ENCODE data around the gene STMN1. TPM values are rescaled to one million over a fixed set of nuclear protein-coding genes. Genes with fewer than 3 reads are reported as not detected.
"Not testable (repeated sequence)": the region's sequence is repeated elsewhere in the genome, so short reads cannot be mapped to it uniquely, and the experiment has no call there.

Gene STMN1
- 99.5 and 125 TPM in 2 replicates for total RNA-seq (2014; rRNA removed; shearing (Covaris generic))
- polyA plus RNA-seq (2015; cell fraction: cytosol; rRNA removed): 146 and 173 TPM in 2 replicates
- 100 and 104 TPM in 2 replicates for polyA plus RNA-seq (2015; cell fraction: nucleus; rRNA removed)

- in situ Hi-C loops (cut with HindIII; ENCODE audit: low pct_unique_long_range_greater_than_20kb, low sequenced_read_pairs): no loop called here
- peak; percentile 82 for DNase-seq (ENCODE audit: low read depth, low spot score)
Measured at GRCh38 chr1:25905680-25906643, at the start of gene STMN1. STMN1 (minus strand) TSS chr1:25906419; CDS start chr1:25904676, 1,743 bp downstream.

DNA sequence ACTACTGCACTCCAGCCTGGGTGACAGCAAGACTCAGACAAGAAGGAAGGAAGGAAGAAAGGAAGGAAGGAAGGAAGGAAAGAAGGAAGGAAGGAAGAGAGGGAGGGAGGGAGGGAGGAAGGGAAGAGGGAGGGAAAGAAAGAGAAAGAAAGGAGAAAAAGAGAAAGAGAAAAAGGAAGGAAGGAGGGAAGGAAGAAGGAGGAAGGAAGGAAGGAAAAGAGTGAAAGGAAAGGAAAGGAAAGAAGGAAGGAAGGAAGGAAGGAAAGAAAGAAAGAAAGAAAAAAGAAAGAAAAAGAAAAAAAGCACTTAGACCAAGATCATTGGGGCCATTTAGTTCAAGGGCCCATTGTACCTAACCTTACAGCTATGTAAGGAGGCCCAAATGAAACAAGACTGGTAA is 49.3 kb upstream of the STMN1 start:
- in situ Hi-C loops (cut with HindIII; ENCODE audit: low pct_unique_long_range_greater_than_20kb, low sequenced_read_pairs): no loop called here
- no peak for DNase-seq (ENCODE audit: low read depth, low spot score)

- in situ Hi-C loops (cut with HindIII; ENCODE audit: low pct_unique_long_range_greater_than_20kb, low sequenced_read_pairs): no loop called here
- no peak for DNase-seq (ENCODE audit: low read depth, low spot score)
Measured at GRCh38 chr1:25954282-25954938, 48.2 kb upstream of the STMN1 start.

GRCh38 chr1:25952841-25953401 is 46.7 kb upstream of the STMN1 start:
- no peak for DNase-seq (ENCODE audit: low read depth, low spot score)
- in situ Hi-C loops (cut with HindIII; ENCODE audit: low pct_unique_long_range_greater_than_20kb, low sequenced_read_pairs): no loop called here

DNA sequence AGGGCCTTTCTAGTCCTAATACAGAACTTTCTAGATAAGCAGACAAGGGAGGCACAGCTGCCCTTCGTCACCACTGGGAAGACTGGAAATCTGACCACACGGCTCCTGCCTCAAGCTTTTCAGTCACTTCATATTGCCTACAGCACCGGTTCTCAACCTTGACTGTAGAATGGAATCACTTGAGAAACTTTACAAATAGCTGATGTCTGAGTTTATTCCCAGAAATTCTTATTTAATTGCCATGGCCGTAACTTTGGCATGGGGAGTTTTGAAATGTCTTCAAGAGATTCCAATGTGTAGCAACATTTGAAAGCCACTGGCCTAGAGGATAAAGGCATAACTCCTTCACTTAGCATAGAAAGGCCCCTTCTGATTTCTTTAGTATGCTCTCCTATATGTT is 42.4 kb upstream of the STMN1 start:
- DNase-seq (ENCODE audit: low read depth, low spot score): no peak
- in situ Hi-C loops (cut with HindIII; ENCODE audit: low pct_unique_long_range_greater_than_20kb, low sequenced_read_pairs): no loop called here

DNA sequence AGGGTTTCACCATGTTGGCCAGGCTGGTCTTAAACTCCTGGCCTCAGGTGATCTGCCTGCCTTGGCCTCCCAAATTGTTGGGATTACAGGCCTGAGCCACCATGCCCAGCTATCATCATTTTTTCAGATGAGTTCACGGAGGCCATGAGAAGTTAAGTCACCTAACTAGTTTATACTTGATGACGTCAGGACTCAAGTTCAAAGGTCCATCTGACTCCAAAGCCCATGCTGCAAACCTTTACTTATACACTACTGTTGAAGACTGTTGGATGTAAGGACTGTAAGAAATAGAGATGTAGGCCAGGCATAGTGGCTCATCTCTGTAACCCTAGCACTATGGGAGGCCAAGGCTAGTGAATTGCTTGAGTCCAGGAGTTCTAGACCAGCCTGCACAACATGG is 40.8 kb upstream of the STMN1 start:
- in situ Hi-C loops (cut with HindIII; ENCODE audit: low pct_unique_long_range_greater_than_20kb, low sequenced_read_pairs): no loop called here
- no peak for DNase-seq (ENCODE audit: low read depth, low spot score)

DNA sequence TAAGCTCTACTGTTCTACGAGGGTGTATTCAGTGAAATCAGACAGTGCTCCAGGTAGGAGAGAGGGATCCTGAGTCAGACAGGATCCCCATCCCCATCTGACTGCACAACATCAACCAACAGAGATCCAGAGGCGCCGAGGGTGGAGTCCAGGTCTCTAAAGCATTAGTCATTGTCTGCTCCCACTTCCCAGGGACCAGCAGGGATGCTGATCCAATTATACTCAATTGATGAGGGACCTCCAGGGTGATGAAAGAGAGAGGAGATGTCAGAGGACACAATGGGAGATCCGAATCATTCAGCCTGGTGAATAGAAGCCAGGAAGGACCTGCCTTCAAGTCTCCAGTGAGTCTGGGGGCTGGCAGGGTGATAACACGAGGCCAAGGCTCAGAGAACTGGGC is 39.5 kb upstream of the STMN1 start:
- no peak for DNase-seq (ENCODE audit: low read depth, low spot score)
- in situ Hi-C loops (cut with HindIII; ENCODE audit: low pct_unique_long_range_greater_than_20kb, low sequenced_read_pairs): no loop called here

DNA sequence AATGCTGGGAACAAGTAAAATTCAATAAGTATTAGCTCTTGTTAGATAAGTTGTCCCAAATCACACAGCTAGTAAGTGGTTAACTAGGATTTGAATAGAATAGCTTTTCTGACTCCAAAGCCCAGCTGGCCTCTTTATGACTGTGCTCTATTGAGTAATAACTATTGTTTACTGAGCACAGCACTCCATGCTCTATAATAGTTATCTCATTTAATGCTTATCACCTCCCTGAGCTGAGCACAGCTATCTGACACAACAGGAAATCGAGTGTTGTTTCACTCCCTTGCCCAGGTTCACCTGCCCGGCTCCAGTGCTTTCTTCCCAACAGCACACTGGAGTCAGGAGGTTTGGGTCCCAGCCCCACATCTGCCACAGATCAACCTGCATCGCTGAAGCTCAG is 38.8 kb upstream of the STMN1 start:
- in situ Hi-C loops (cut with HindIII; ENCODE audit: low pct_unique_long_range_greater_than_20kb, low sequenced_read_pairs): no loop called here
- no peak for DNase-seq (ENCODE audit: low read depth, low spot score)

DNA sequence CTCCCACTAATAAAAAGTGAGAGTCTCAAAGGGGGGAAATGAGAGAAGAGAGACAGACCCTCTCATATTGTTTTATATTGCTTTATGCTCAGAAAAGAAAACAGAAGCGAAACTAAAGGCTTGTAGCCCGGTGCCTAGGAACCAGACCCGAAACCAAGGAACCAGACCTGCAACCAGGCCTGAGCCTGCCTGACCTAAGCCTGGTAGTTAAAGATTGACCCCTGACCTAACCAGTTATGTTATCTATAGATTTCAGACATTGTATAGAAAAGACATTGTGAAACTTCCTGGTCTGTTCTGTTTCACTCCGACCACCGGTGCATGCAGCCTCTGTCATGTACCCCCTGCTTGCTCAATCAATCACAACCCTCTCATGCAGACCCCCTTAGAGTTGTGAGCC is 37.3 kb upstream of the STMN1 start:
- in situ Hi-C loops (cut with HindIII; ENCODE audit: low pct_unique_long_range_greater_than_20kb, low sequenced_read_pairs); DNase-seq (ENCODE audit: low read depth, low spot score): not testable (repeated sequence)

DNA sequence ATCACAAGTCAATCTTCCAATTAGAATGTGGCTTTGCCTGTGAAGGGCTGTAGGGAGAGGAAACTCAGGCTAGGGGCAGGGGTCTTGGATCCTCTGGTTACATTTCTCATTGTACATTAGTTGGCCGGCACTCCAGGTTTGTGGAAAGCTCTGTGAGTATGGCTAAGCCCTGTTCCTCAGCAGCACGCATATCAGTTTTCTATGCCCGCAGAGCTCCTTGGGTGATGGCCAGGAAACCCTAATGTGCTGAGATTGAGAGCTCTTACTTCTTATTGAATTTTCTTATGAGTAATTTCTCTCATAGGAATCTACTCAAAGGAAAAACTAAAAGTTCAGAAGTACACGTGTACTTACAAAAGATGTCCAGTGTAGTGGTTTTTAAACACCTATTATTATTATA is 30.7 kb upstream of the STMN1 start:
- DNase-seq (ENCODE audit: low read depth, low spot score): no peak
- in situ Hi-C loops (cut with HindIII; ENCODE audit: low pct_unique_long_range_greater_than_20kb, low sequenced_read_pairs): no loop called here

DNA sequence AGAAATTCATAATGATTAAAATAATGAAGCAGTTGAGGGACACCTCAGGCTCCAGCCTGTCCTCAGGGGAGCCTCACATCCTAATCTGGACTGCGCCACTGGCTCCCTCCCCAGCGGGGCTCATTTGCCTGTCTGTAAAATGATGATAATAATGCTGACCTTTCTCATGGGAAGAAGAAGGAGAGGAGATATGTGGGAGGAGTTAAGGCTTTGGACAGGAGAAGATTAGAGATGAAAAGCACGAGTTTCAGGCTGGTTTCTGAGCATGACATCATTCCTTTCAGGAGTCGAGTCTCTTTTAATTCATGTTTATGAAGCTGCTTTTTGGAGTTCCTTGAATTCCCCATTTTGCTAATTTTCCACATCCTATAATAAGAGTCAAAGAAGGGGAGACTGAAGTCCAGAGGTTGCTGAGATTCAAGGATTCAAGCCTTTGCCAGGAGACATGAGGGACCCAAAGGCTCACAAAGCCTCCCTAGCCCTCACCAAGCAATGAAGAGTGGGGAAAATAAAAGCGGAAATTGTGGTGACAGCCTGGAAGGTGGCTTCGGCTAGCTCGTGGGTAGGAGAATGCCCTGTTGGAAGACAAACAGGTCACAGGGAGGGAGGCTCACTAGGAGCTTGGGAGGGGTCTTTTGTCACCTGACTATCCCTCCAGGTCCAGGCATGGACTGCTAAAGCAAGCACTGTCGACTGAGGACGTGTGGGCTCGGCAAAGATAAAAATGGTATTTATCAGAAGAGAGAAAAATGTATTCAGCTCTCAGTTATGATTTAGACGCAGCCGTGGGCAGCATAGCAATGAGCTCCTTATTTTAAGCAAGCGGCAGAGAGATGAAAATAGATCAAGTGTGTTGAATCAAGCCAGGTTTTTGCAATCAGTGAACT is 27.5 kb upstream of the STMN1 start:
- in situ Hi-C loops (cut with HindIII; ENCODE audit: low pct_unique_long_range_greater_than_20kb, low sequenced_read_pairs): no loop called here
- peak; percentile 38 for DNase-seq (ENCODE audit: low read depth, low spot score)

- DNase-seq (ENCODE audit: low read depth, low spot score); in situ Hi-C loops (cut with HindIII; ENCODE audit: low pct_unique_long_range_greater_than_20kb, low sequenced_read_pairs): not testable (repeated sequence)
Measured at GRCh38 chr1:25932811-25933400, 26.7 kb upstream of the STMN1 start.

DNA sequence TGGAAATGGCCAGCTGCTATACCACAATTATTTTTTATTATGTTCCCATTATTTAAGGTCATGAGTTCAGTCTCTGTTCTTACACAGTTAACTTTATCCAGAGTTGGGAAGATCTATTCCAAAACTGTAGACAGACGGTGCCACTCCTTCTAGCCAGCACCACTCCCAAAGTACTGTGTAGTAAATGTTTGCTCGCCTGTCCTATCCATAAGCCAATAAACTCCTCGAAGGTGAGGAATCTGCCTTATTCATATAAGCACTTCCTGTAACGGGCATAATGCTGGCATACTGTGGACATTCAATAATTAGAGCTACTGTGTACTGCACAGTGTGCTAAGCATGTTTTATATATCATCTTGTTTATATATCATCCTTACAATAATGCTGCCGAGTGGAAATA is 26.1 kb upstream of the STMN1 start:
- in situ Hi-C loops (cut with HindIII; ENCODE audit: low pct_unique_long_range_greater_than_20kb, low sequenced_read_pairs): no loop called here

GRCh38 chr1:25929016-25929415 is 22.8 kb upstream of the STMN1 start:
- in situ Hi-C loops (cut with HindIII; ENCODE audit: low pct_unique_long_range_greater_than_20kb, low sequenced_read_pairs): no loop called here
- no peak for DNase-seq (ENCODE audit: low read depth, low spot score)

More for the DNA sequence above, 26.1 kb upstream of the STMN1 start:
- no peak for DNase-seq (ENCODE audit: low read depth, low spot score)

GRCh38 chr1:25927521-25928265 is 21.5 kb upstream of the STMN1 start:
- DNase-seq (ENCODE audit: low read depth, low spot score): no peak
- in situ Hi-C loops (cut with HindIII; ENCODE audit: low pct_unique_long_range_greater_than_20kb, low sequenced_read_pairs): no loop called here

- in situ Hi-C loops (cut with HindIII; ENCODE audit: low pct_unique_long_range_greater_than_20kb, low sequenced_read_pairs): no loop called here
- no peak for DNase-seq (ENCODE audit: low read depth, low spot score)
Measured at GRCh38 chr1:25926731-25927496, 20.7 kb upstream of the STMN1 start.
